H54 (cell line): ENCODE results near the gene PUSL1.
A peak's percentile ranks its signal among the peaks of the same experiment; 100 is the strongest.

Experiments
- DNase-seq: peaks from one replicate; pipeline ENCODE4 v3.0.0; 2011; ENCODE audit warnings: low spot score, mixed read lengths; ENCODE audit not compliant: insufficient read length
- FAIRE-seq: peaks from 3 replicates; lab custom pipeline; 2011; peaks lifted over from hg19 to GRCh38; lab: Jason Lieb, UNC
- POLR2A ChIP-seq: IDR thresholded peaks from 2 replicates; pipeline ENCODE4 v1.6.1; 2011; ENCODE audit warnings: low read depth, mild to moderate bottlenecking, low read length

The PUSL1 gene

GRCh38 chr1:1352786-1353388, 44.5 kb downstream of the PUSL1 start:
- FAIRE-seq (no peak), DNase-seq (no peak)
- TF ChIP-seq POLR2A = no peak

- DNase-seq = no peak
- FAIRE-seq = no peak
- TF ChIP-seq POLR2A = no peak; the same call in 1 of the 2 replicates
Measured at GRCh38 chr1:1353389-1354151, 45.2 kb downstream of the PUSL1 start.

- FAIRE-seq (no peak), DNase-seq (no peak)
- no peak for TF ChIP-seq POLR2A
Measured at GRCh38 chr1:1354271-1355247, 46.2 kb downstream of the PUSL1 start.

GRCh38 chr1:1355416-1355815, 47.0 kb downstream of the PUSL1 start:
- TF ChIP-seq POLR2A = no peak
- DNase-seq = no peak
- no peak for FAIRE-seq

GRCh38 chr1:1356166-1356795, 47.9 kb downstream of the PUSL1 start:
- FAIRE-seq = no peak
- TF ChIP-seq POLR2A = no peak
- DNase-seq = no peak

DNA sequence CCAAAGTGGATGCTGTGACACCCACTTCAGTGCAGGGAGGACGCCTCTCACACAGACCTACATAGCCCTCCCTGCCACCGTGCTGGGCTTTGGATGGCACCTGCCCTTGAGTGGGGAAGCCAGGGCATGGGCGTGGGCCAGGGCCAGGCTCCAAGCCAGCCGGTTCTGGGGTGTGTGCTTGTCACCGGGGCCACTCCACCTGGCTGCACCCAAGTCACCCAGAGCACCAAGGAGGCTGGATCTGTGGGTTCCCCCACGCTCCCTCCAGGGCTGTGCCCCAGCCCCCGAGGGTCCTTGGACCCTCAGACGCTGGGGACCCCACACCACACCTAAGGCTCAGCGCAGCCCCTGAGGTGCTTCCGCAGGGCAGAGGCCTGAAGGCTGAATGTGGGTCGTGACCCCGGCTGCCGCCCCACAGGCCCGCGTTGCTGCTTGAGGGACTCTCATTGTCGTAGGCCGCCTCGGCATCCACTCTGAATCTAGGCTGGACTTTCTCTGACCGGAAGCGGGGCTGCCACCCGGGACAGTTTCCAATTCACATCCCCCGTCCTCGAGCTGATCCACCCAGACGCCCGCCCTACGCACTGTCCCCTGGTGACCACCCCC, 48.5 kb downstream of the PUSL1 start:
- DNase-seq (no peak), FAIRE-seq (no peak)
- no peak for TF ChIP-seq POLR2A

DNA sequence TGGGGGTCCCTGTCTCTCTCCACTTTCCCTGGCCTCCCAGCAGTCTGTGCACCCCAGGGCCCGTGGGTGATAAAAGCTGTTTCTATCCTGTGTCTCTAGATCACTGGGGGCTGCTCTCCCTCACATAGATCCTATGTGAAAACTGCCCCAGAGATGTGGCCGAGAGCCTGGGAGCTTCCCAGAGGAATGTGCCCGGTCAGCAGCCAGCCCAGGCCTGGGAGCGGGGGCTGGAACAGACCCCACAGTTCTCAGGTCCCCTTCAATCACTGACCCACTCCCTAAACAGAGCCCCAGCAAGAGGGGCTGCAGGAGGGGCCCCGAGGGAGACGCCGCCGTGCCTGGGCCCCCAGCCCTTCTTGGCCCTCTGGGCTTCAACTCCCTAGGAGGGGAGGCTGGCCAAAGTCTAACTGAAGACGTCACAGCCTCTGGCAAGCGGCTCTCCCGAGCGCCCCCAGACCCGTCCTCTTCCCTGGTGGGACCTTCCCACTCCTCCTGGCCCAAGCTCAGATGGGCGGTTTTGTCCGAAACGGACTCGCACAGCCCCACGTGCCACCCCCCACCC, 49.6 kb downstream of the PUSL1 start:
- TF ChIP-seq POLR2A = no peak
- DNase-seq (no peak), FAIRE-seq (no peak)

DNA sequence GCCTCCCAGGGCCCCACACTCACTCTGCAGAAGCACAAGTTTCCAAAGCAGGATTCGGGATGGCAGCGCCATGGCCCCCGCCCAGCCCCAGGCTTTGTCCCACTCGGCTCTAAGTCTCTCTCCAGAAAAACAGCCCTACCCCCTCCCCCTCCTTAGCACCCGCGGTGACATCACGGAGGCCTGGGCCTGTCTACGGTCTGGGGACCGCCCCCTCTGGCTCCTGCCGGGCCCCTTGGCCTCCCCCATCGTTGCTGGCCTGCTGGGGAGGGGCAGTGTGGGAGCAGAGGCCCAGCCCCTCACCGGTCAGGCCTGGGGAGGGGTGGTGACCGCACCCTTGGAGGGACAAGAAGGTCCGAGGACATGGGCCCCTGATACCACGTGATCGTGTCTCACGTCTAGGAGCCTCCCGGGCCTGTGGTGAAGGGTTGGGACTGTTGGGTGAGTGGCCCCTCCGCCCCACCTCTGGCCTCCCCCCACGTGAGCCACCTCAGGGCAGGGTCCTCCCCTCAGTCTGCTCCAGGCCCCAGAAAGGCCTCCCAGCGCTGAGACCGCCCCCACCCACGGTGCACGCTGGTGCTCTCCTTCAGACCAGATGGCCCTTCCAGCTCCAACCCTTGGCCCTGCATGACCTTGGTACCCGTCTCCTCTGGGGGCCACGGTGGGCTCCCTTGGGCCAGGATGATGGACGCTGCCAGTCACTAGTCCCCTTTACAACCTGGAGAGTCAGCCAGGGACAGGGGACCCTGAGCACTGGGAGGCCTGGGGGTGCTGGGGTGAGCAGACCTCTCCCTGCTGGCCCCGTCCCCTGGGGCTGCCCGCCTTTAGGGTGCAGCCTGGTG, 50.3 kb downstream of the PUSL1 start, which contains the start of gene MXRA8:
Gene MXRA8 (minus strand): TSS at position 123 of the 839 bp plus-strand sequence. CDS start 51 bp downstream, at position 72.
- FAIRE-seq (no peak), DNase-seq (no peak)
- no peak for TF ChIP-seq POLR2A

GRCh38 chr1:1359308-1359663, 50.9 kb downstream of the PUSL1 start:
- TF ChIP-seq POLR2A = no peak
- DNase-seq (no peak), FAIRE-seq (no peak)

DNA sequence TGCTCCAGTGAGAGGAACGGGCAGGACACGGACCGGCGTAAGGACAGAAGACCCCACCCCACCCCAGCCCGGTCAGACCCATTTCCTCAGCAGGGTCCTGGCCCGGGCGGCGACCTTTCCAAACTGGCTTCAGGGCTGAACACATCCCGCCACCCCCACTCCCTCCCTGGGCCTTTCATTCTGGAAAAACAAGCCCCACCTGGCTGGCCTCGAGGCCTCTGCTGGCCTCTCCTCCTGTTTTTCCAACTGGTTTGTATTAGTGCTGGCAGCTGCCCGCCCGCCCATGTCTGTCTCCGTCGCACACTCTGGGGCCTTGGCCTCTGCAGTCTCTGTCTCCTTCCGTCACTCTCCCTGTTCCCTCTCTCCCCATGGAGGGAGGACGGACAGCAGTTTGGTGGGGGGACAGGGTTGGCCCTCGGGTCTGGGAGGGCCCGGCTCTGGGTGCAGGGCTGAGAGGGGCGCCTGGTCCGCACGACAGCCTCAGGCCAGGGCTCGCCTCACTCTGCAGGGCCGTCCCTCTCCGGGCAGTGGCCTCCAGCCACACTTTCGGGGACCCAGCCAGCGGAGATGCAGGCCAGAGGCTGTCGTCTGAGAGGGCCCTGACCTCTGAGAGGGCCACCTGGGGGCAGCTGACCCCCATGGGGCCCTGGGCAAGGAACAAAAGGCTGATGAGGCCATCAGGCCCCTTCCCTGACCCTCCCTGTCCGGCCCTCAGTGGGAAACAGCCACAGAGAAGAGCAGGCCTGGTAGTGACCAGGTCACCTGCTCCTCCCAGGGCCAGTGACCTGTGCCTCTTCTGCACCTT, 51.5 kb downstream of the PUSL1 start:
- TF ChIP-seq POLR2A = no peak
- FAIRE-seq = no peak
- no peak for DNase-seq

DNA sequence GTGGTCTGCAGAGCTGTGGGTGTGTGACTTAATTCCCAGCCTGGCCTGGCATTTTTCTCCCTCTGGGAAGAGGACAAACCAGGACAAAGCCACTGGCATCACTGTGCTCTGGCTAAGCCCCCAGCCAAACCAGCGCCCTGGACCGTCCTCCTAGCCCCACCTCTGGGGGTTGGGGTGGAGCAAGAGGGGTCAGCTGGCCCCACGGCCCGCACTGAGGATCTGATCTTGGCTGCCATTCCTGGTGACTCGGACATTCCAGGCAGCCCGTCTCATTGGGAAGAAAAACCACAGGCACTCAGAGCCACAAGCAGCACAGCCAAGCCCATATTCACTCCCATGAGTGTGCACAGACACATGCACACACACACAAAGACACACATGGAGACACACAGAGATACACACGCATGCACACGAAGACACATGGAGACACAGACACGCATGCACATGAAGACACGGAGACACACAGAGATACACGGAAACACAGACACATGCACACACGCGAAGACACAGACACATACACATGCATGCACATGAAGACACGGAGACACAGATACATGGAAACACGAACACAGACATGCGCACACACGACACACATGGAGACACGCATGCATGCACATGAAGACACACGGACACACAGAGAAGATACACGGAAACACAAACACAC, 52.2 kb downstream of the PUSL1 start:
- peak; percentile 18; the same call in 1 of the 2 replicates for TF ChIP-seq POLR2A
- FAIRE-seq = peak; percentile 88
- peak; percentile 92 for DNase-seq
